PC-3 (cell line): ENCODE measurements around the gene CMSS1. TPM values are rescaled to one million over a fixed set of nuclear protein-coding genes. Genes with fewer than 3 reads are reported as not detected.

ENCODE experiments used
- ATAC-seq: fragments of 200-7000 bp; cut with Tn5 transposase; 2 replicates; pipeline ENCODE4 v1.9.1; 2020; ENCODE audit warnings: mild to moderate bottlenecking, moderate library complexity
- BruUV-seq: library from RNA; stranded (reverse); fragments of 400-500 nt; replicated peaks from 2 replicates; lab custom pipeline; 2021; lab: Mats Ljungman, UMichigan
- CTCF ChIA-PET: fragments of 300-600 bp; sonication (Branson Sonifier 250); formaldehyde crosslinking; loops from one replicate; lab custom pipeline; 2022; ENCODE audit warnings: antibody characterized with exemption; lab: Charles Lee
- POLR2A ChIA-PET: fragments of 300-600 bp; sonication (Branson Sonifier 250); formaldehyde crosslinking; loops from one replicate; lab custom pipeline; 2022; ENCODE audit warnings: antibody characterized with exemption; ENCODE audit not compliant: unreplicated experiment; lab: Charles Lee
- DNase-seq: peaks from one replicate; pipeline ENCODE4 v3.0.0-alpha.2; 2015
- H2AFZ ChIP-seq: fragments of 300-600 bp; sonication (generic); 2 replicates; pipeline ENCODE4 v1.6.0; 2016; ENCODE audit warnings: antibody characterized with exemption, low read length
- H3F3A ChIP-seq: fragments of 300-600 bp; sonication (generic); one replicate; pipeline ENCODE4 v1.6.0; 2017; ENCODE audit warnings: antibody characterized with exemption, low read length, control low read depth, mild to moderate bottlenecking; ENCODE audit not compliant: unreplicated experiment
- H3K27ac ChIP-seq: fragments of 300-600 bp; sonication (generic); 2 replicates; pipeline ENCODE4 v1.5.1; 2016; ENCODE audit warnings: mild to moderate bottlenecking, low read length
- H3K27me3 ChIP-seq: fragments of 300-600 bp; sonication (generic); 2 replicates; pipeline ENCODE4 v1.6.1; 2016; ENCODE audit warnings: low read length, mixed read lengths
- H3K36me3 ChIP-seq: fragments of 300-600 bp; sonication (generic); 2 replicates; pipeline ENCODE4 v1.6.1; 2016; ENCODE audit warnings: low read depth, mixed run types, low read length, mixed read lengths
- H3K4me1 ChIP-seq: fragments of 300-600 bp; sonication (generic); 2 replicates; pipeline ENCODE4 v1.5.1; 2016; ENCODE audit warnings: low read length; ENCODE audit not compliant: insufficient read depth
- H3K4me2 ChIP-seq: fragments of 300-600 bp; sonication (generic); 2 replicates; pipeline ENCODE4 v1.6.0; 2016; ENCODE audit warnings: low read length
- H3K4me3 ChIP-seq: fragments of 300-600 bp; sonication (generic); 2 replicates; pipeline ENCODE4 v1.5.1; 2016; ENCODE audit warnings: mild to moderate bottlenecking, low read length, mixed read lengths
- H3K79me2 ChIP-seq: fragments of 300-600 bp; sonication (generic); 2 replicates; pipeline ENCODE4 v1.6.1; 2017; ENCODE audit warnings: low read length, mixed read lengths
- H3K9ac ChIP-seq: fragments of 300-600 bp; sonication (generic); 2 replicates; pipeline ENCODE4 v1.6.0; 2016; ENCODE audit warnings: mild to moderate bottlenecking, low read length
- H3K9me2 ChIP-seq: fragments of 300-600 bp; sonication (generic); replicated peaks from 2 replicates; pipeline ENCODE4 v1.6.1; 2016; ENCODE audit warnings: mixed run types, low read length, mixed read lengths
- H3K9me3 ChIP-seq: fragments of 300-600 bp; sonication (generic); 2 replicates; pipeline ENCODE4 v1.6.1; 2016; ENCODE audit warnings: low read length, mixed read lengths
- H4K20me1 ChIP-seq: fragments of 300-600 bp; sonication (generic); 2 replicates; pipeline ENCODE4 v1.6.1; 2016; ENCODE audit warnings: low read length, mixed read lengths
- EZH2 ChIP-seq: fragments of 300-600 bp; sonication (generic); IDR thresholded peaks from one replicate; pipeline ENCODE4 v1.6.1; 2017; ENCODE audit warnings: antibody characterized with exemption, mild to moderate bottlenecking, low read length; ENCODE audit not compliant: unreplicated experiment
- EZH2phosphoT487 ChIP-seq: fragments of 300-600 bp; sonication (generic); IDR thresholded peaks from 2 replicates; pipeline ENCODE4 v1.6.1; 2018; ENCODE audit warnings: mild to moderate bottlenecking, antibody characterized with exemption, low read length, borderline replicate concordance
- intact Hi-C: fragments of 100-400 bp; cut with micrococcal nuclease; formaldehyde crosslinking; loops from 2 replicates; pipeline ENCODE4 v1.9.0; 2023
- total RNA-seq: library from RNA; depleted of rRNA; stranded (reverse); fragments of >200 nt; gene quantifications from 2 replicates; pipeline ENCODE4 v1.2.3, GENCODE V29; 2014
- TF ChIP-seq, protein P1 (sequence below): fragments of 300-600 bp; sonication (generic); conservative IDR thresholded peaks from 2 replicates; pipeline ENCODE4 v1.5.1; 2017; ENCODE audit warnings: antibody characterized with exemption, low read depth, mild to moderate bottlenecking, low read length

CMSS1 gene
- total RNA-seq, 1 experiment from 2014 or later = 63.1 TPM

DNA sequence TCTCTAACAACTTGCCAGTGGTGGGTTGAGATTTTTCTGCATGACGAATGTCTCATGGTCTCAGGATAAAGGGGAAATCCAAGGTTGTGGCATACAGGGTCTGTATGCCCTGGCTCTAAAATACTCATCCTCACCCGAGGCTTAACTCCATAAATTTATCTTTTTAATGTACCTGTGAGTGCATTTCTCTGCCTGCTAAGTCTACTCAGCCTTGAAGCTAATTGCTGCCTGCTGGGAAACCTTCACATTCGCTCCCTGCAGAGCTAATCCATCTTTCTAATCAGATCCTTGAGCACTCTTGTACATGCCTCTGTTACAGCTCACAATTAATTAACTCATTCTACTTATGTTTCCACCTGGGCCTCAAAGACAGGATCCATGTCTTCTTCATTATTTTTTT is 93.8 kb downstream of the CMSS1 start:
- intact Hi-C loops = no loop called here
- peaks cover 66% of the 10 kb centered on the region for H3K79me2 ChIP-seq
- no peak for ATAC-seq

DNA sequence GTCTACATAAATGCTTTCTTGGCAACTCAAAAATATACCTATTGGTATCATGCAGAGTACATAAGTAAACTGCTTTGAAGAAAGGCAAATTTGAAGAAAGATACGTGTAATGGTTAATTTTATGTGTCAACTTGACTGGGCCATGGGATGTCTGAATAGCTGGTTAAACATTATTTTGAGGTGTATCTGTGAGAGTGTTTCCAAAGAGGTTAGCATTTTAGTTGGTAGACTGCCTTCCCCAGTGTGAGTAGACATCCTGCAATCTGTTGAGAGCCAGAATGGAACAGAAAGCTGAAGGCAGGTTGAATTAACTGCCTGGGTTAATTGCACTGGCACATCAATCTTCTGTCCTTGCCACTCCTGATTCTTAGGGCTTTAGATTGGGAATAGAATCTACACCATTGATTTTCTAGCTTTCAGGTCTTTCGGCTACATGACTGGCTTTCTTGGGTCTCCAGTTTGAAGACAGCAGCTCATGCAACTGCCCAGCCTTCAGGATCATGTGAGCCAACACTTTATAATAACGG is 98.3 kb downstream of the CMSS1 start:
- intact Hi-C loops = no loop called here
- Histone ChIP-seq H4K20me1 (no peaks in the 10 kb centered on the region), H3K4me3 (no peak overlapping the region), H3K9me3 (no peaks in the 10 kb centered on the region), H3K79me2 (peaks cover 48% of the 10 kb centered on the region), H3K36me3 (no peaks in the 10 kb centered on the region), H3K9ac (no peak overlapping the region), H3K9me2 (no peaks in the 10 kb centered on the region), H3K4me2 (no peak overlapping the region), H2AFZ (no peak overlapping the region), H3F3A (peaks cover under 1% of the 10 kb centered on the region), H3K4me1 (peaks cover 38% of the 10 kb centered on the region), H3K27ac (no peak overlapping the region), H3K27me3 (no peaks in the 10 kb centered on the region)
- CTCF ChIA-PET = no interaction called here
- no peak for DNase-seq
- BruUV-seq = no TSS peak
- TF ChIP-seq EZH2 (no peak), EZH2phosphoT487 (no peak)
- TF ChIP-seq, protein P1, sequence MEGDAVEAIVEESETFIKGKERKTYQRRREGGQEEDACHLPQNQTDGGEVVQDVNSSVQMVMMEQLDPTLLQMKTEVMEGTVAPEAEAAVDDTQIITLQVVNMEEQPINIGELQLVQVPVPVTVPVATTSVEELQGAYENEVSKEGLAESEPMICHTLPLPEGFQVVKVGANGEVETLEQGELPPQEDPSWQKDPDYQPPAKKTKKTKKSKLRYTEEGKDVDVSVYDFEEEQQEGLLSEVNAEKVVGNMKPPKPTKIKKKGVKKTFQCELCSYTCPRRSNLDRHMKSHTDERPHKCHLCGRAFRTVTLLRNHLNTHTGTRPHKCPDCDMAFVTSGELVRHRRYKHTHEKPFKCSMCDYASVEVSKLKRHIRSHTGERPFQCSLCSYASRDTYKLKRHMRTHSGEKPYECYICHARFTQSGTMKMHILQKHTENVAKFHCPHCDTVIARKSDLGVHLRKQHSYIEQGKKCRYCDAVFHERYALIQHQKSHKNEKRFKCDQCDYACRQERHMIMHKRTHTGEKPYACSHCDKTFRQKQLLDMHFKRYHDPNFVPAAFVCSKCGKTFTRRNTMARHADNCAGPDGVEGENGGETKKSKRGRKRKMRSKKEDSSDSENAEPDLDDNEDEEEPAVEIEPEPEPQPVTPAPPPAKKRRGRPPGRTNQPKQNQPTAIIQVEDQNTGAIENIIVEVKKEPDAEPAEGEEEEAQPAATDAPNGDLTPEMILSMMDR = no peak
- no peak for ATAC-seq
- POLR2A ChIA-PET = no interaction called here

More for the DNA sequence above, 93.8 kb downstream of the CMSS1 start:
- no peaks in the 10 kb centered on the region for H3K9me3 ChIP-seq
- H4K20me1 ChIP-seq = no peaks in the 10 kb centered on the region
- ChIA-PET POLR2A (interaction anchor here (1.0 kb wide), 1 partner anchor 46 kb away, joined by 4 read pairs; no protein-coding TSS in a partner anchor), CTCF (no interaction called here)
- no peaks in the 10 kb centered on the region for H3K36me3 ChIP-seq
- no TSS peak for BruUV-seq
- no peak overlapping the region for H2AFZ ChIP-seq
- no peak overlapping the region for H3K9ac ChIP-seq
- no peak for DNase-seq
- H3F3A ChIP-seq = peaks cover 8% of the 10 kb centered on the region
- H3K4me3 ChIP-seq = no peak overlapping the region
- H3K9me2 ChIP-seq = no peaks in the 10 kb centered on the region
- peak overlapping the region; percentile 39 for H3K27ac ChIP-seq
- no peaks in the 10 kb centered on the region for H3K27me3 ChIP-seq
- peak overlapping the region; percentile 46 for H3K4me2 ChIP-seq
- H3K4me1 ChIP-seq = peaks cover 55% of the 10 kb centered on the region
- TF ChIP-seq EZH2 = no peak
- TF ChIP-seq, protein P1 = no peak
- TF ChIP-seq EZH2phosphoT487 = no peak

DNA sequence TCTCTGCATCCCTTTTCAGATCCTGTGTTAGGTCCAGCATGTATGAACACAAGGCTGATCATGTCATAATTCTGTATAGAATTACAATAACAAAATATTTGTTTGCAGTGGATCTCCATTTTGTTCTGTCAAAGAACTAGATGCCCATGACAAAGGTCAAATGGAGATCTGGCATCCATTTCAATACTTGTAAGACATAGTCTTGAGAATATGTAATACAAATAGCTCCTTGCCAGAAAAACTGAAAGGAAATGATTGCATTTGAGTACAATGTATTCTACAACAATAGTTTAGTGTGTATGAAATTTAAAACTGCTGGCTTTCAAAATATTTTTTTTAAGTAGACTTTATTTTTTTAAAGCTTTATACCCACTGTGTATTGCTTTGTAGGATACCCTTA is 101.1 kb downstream of the CMSS1 start:
- Histone ChIP-seq H3F3A (no peaks in the 10 kb centered on the region), H3K27ac (no peak overlapping the region), H3K79me2 (peaks cover 26% of the 10 kb centered on the region), H3K4me2 (no peak overlapping the region), H3K4me3 (no peak overlapping the region), H3K9ac (no peak overlapping the region), H3K4me1 (peaks cover 28% of the 10 kb centered on the region), H3K36me3 (no peaks in the 10 kb centered on the region), H3K27me3 (no peaks in the 10 kb centered on the region), H3K9me3 (no peaks in the 10 kb centered on the region), H3K9me2 (no peaks in the 10 kb centered on the region), H2AFZ (no peak overlapping the region), H4K20me1 (no peaks in the 10 kb centered on the region)
- no peak for TF ChIP-seq EZH2
- TF ChIP-seq, protein P1 = no peak
- TF ChIP-seq EZH2phosphoT487 = no peak
- POLR2A ChIA-PET = no interaction called here
- no peak for DNase-seq
- BruUV-seq = no TSS peak
- intact Hi-C loops = no loop called here
- ATAC-seq = no peak
- CTCF ChIA-PET = no interaction called here
